Measurements from ENCODE around the gene TYRP1.

The TYRP1 gene

GRCh38 chr9:12696931-12697622, 3.9 kb downstream of the TYRP1 start:
- FAIRE-seq (no peak), DNase-seq (ENCODE audit: insufficient read length, low spot score) (no peak)

GRCh38 chr9:12697719-12698118, 4.5 kb downstream of the TYRP1 start:
- no peak for DNase-seq (ENCODE audit: insufficient read length, low spot score)
- FAIRE-seq, result no peak

- DNase-seq (ENCODE audit: insufficient read length, low spot score) (no peak), FAIRE-seq (no peak)
Observed at GRCh38 chr9:12698266-12698665, 5.1 kb downstream of the TYRP1 start.

GRCh38 chr9:12698986-12699385, 5.8 kb downstream of the TYRP1 start:
- DNase-seq (ENCODE audit: insufficient read length, low spot score) (no peak), FAIRE-seq (no peak)

- no peak for FAIRE-seq
- no peak for DNase-seq (ENCODE audit: insufficient read length, low spot score)
Observed at GRCh38 chr9:12699529-12699928, 6.3 kb downstream of the TYRP1 start.

GRCh38 chr9:12701126-12701525, 7.9 kb downstream of the TYRP1 start:
- no peak for FAIRE-seq

GRCh38 chr9:12702160-12702758, 9.1 kb downstream of the TYRP1 start:
- DNase-seq (ENCODE audit: insufficient read length, low spot score) (no peak), FAIRE-seq (no peak)

More at GRCh38 chr9:12701126-12701525, 7.9 kb downstream of the TYRP1 start:
- DNase-seq (ENCODE audit: insufficient read length, low spot score), result no peak

- FAIRE-seq (no peak), DNase-seq (ENCODE audit: insufficient read length, low spot score) (no peak)
Observed at GRCh38 chr9:12703996-12704395, 10.8 kb downstream of the TYRP1 start.

- FAIRE-seq, result no peak
- DNase-seq (ENCODE audit: insufficient read length, low spot score), result no peak
Observed at GRCh38 chr9:12705738-12706391, 12.7 kb downstream of the TYRP1 start.

- no peak for FAIRE-seq
- no peak for DNase-seq (ENCODE audit: insufficient read length, low spot score)
Observed at GRCh38 chr9:12708562-12709298, 15.5 kb downstream of the TYRP1 start.

GRCh38 chr9:12712532-12712931, 19.3 kb downstream of the TYRP1 start:
- no peak for DNase-seq (ENCODE audit: insufficient read length, low spot score)
- FAIRE-seq, result no peak

GRCh38 chr9:12715268-12715667, 22.1 kb downstream of the TYRP1 start:
- no peak for DNase-seq (ENCODE audit: insufficient read length, low spot score)

GRCh38 chr9:12716823-12717600, 23.8 kb downstream of the TYRP1 start:
- FAIRE-seq (no peak), DNase-seq (ENCODE audit: insufficient read length, low spot score) (no peak)

More at GRCh38 chr9:12715268-12715667, 22.1 kb downstream of the TYRP1 start:
- no peak for FAIRE-seq

GRCh38 chr9:12717907-12718306, 24.7 kb downstream of the TYRP1 start:
- DNase-seq (ENCODE audit: insufficient read length, low spot score), result no peak
- FAIRE-seq, result no peak

GRCh38 chr9:12718482-12719026, 25.4 kb downstream of the TYRP1 start:
- DNase-seq (ENCODE audit: insufficient read length, low spot score) (no peak), FAIRE-seq (no peak)

- FAIRE-seq (no peak), DNase-seq (ENCODE audit: insufficient read length, low spot score) (no peak)
Observed at GRCh38 chr9:12719431-12719830, 26.2 kb downstream of the TYRP1 start.

- DNase-seq (ENCODE audit: insufficient read length, low spot score) (no peak), FAIRE-seq (no peak)
Observed at GRCh38 chr9:12720551-12720950, 27.4 kb downstream of the TYRP1 start.

GRCh38 chr9:12722131-12722530, 28.9 kb downstream of the TYRP1 start:
- no peak for FAIRE-seq
- DNase-seq (ENCODE audit: insufficient read length, low spot score), result no peak

GRCh38 chr9:12723409-12724028, 30.3 kb downstream of the TYRP1 start:
- DNase-seq (ENCODE audit: insufficient read length, low spot score) (no peak), FAIRE-seq (no peak)

- no peak for FAIRE-seq
Observed at GRCh38 chr9:12726795-12727194, 33.6 kb downstream of the TYRP1 start.

More at GRCh38 chr9:12726795-12727194, 33.6 kb downstream of the TYRP1 start:
- DNase-seq (ENCODE audit: insufficient read length, low spot score), result no peak
